GM21423 (cell line): ENCODE results near the gene UMAD1.
A peak's percentile ranks its signal among the peaks of the same experiment; 100 is the strongest.
"Not testable (repeated sequence)": the region's sequence is repeated elsewhere in the genome, so short reads cannot be mapped to it uniquely, and the experiment has no call there.

ENCODE experiments used
- ATAC-seq: cut with Tn5 transposase; IDR thresholded peaks from one replicate; pipeline ENCODE4 v1.9.1; 2021; ENCODE audit warnings: mild to moderate bottlenecking, moderate library complexity; ENCODE audit not compliant: unreplicated experiment

UMAD1 gene

DNA sequence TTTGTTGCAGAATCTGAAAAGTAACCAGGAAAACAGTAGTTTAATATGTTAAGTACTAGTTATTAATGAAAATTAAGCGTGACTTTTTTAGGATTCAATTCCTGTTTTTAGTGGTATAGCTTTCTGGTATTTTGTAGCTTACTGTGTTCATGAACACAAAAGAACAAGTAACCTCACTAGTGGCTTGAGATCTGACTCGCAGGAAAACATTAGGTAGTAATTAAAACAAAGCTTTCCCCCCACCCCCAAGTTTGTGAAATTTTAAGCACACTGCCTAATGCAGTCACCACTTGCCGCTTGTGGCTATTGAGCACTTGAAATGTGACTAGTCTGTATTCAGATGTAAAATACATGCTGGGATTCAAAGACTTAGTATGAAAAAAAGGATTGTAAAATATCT, 180.4 kb downstream of the UMAD1 start:
- ATAC-seq, result no peak

- ATAC-seq, result no peak
Observed at GRCh38 chr7:7821517-7821916, 181.0 kb downstream of the UMAD1 start.

DNA sequence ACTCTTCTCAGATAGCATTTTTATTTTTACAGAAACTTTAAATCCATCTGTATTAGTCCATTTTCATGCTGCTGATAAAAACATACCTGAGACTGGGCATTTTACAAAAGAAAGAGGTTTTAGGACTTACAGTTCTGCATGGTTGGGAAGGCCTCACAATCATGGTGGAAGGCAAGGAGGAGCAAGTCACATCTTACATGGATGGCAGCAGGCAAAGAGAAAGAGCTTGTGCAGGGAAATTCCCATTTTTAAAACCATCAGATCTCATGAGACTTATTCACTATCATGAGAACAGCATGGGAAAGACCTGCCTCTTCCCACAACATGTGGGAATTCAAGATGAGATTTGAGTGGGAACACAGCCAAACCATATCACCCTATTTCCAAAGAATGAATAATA, 184.7 kb downstream of the UMAD1 start:
- not testable (repeated sequence) for ATAC-seq

DNA sequence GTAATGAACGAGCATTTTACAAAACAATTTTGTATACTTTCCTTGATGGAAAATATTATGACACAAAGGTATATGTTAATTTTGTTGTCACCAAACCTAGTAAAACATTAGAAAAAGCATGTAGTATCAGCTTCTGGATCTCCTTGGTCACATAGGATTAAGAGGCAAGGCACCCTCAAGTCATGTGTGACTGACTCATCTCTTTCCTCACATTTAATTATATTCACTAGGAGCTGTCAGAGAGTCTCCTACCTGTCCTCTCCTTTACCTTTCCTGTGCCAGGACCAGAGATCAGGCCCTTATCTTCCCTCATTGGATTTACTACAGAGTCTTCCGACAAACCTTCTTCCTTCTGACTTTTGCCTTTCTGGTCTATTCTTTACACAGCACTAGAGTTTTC, 189.1 kb downstream of the UMAD1 start:
- ATAC-seq, result no peak

- no peak for ATAC-seq
Observed at GRCh38 chr7:7830122-7830878, 189.7 kb downstream of the UMAD1 start.

DNA sequence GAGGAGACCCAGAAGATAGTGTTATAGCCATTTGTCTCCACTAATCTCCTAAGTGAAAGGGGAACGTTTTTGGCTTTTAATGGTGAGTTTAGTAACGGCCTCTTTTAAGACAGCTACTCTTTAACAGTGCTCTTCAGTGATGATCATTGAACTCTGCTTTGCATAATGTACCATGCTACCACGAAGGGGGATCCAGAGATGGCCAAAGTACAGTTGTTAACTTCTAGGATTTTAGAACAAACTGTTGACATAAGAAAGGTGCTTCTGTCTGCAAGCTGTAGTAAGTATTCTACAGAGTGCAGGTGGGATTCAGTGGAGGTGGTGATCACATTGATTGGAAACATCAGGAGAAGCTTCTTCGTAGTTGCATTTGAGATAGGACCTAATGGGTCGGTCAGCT, 192.0 kb downstream of the UMAD1 start:
- ATAC-seq, result no peak

DNA sequence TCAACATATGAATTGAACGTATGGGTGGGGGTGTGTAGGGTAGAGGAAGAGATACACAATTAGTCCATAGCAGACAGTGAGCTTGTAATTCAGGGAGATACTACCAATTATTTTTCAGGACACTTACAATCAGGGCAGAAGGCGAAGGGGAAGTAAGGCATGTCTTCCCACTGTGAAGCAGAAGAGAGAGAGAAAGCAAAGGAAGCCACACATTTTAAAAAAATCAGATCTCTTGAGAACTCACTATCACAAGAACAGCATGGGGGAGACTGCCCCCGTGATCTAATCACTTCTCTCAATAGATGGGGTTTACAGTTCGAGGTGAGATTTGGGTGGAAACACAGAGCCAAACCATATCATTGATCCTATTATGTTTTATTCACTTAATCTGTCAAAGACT, 194.2 kb downstream of the UMAD1 start:
- no peak for ATAC-seq

GRCh38 chr7:7841027-7841426, 200.5 kb downstream of the UMAD1 start:
- ATAC-seq, result no peak

DNA sequence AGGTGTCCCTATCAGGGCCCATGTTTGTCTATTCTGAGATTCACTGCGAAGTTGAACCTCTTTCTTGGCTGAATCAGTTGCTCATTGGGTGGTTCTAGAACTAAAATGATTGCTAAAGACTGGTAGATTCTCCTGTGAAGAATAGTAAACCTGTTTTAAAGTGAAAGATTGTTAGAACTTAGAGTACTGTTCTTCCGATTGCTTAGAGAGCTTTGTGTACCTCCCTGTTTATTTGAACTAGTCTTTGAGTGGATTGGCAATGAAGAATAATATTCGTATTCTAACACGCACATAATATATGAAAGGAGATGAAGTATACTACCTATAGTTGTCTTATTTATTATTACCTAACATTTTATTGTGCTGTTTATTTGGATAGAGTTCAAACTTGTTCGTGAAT, 202.7 kb downstream of the UMAD1 start:
- no peak for ATAC-seq

DNA sequence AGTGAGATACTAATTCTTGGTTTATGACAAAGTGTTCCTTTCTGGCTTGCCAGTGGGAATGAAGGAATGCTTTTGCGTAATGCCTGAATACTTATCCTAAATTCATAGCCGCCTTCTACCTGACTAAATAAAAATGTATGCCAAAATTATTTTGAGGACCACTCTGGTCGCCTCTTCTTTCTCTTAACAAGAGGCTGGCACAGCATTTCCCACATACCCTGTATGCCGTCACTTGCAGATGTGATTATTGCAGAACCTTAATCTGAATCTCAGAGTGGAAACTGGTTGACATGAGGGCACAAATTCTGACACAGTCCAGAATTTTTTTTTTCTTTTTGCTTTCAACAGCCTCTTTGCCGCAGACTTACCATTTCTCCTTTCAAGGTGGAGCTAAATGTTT, 203.4 kb downstream of the UMAD1 start:
- no peak for ATAC-seq

- ATAC-seq, result peak; percentile 85
Observed at GRCh38 chr7:7848246-7848645, 207.7 kb downstream of the UMAD1 start.

DNA sequence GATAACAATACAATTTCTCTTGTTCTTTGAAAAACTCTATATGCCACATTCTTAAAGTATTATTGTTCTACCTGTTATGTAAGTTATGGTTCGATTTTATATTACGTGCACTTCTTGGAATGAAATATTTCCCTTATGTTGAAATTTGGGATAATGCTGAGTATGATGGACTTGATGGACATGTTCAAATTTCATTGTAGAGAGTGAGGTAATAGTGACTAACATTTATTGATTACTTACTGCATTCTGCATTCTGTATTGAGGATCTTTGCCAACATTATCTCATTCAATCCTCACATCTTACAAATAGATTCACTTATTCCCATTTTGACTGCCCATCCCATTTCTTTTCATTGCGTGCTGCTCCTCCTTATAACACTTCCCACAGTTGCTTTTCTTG, 208.3 kb downstream of the UMAD1 start:
- no peak for ATAC-seq

DNA sequence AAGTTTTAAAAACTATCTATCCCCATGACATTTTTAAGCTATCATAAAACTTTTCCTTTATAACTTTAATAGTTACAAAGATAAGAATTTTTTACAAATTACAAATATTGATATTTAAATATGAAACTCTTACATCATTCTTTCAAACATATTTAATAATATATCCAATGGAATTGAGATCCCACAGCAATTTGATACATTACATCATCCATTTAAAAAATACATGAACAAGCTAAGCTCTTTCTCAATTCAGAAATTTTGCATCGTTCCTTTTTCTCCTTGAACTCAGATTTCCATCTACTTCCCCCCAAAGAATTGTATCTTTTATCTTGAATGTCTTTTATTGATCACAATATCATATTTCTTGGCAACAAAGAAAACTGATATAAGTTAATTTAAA, 209.6 kb downstream of the UMAD1 start:
- no peak for ATAC-seq

- ATAC-seq, result no peak
Observed at GRCh38 chr7:7851381-7851780, 210.8 kb downstream of the UMAD1 start.

DNA sequence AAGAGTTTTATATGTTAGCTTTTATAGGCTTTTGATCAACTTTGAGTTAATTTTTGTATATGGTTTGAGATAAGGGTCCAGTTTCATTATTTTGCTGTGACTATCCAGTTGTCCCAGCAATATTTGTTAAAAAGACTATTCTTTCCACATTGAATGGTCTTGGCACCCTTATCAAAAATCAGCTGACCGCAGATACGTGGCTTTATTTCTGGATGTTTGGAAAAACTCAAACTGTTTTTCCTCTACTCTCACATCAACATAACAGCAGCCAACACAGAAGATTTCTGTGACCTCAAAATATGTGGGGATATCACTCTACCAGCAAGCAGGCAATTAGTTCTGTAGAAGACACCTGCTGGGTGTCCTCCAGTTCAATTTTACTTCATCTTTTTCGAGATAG, 211.4 kb downstream of the UMAD1 start:
- ATAC-seq, result no peak

- ATAC-seq, result no peak
Observed at GRCh38 chr7:7857143-7857583, 216.6 kb downstream of the UMAD1 start.

- ATAC-seq, result no peak
Observed at GRCh38 chr7:7858559-7858958, 218.0 kb downstream of the UMAD1 start.

- ATAC-seq, result no peak
Observed at GRCh38 chr7:7859411-7859810, 218.9 kb downstream of the UMAD1 start.

GRCh38 chr7:7861211-7861633, 220.7 kb downstream of the UMAD1 start:
- no peak for ATAC-seq

- ATAC-seq, result no peak
Observed at GRCh38 chr7:7862393-7862792, 221.8 kb downstream of the UMAD1 start.

GRCh38 chr7:7867846-7868571, 227.5 kb downstream of the UMAD1 start:
- peak; percentile 52 for ATAC-seq

- peak; percentile 50 for ATAC-seq
Observed at GRCh38 chr7:7868572-7868899, 228.0 kb downstream of the UMAD1 start.

GRCh38 chr7:7869036-7869435, 228.5 kb downstream of the UMAD1 start:
- no peak for ATAC-seq
